GM20000 (cell line): ENCODE measurements around the gene PRDM16.

Experiments
- DNase-seq: peaks from one replicate; pipeline ENCODE4 v3.0.0; 2012; ENCODE audit warnings: low spot score
- CTCF ChIP-seq: IDR thresholded peaks from 2 replicates; pipeline ENCODE4 v1.5.1; 2012; ENCODE audit warnings: mild to moderate bottlenecking, control low read depth; ENCODE audit errors: extremely low read depth, missing control alignments

Gene PRDM16

GRCh38 chr1:3323021-3323795, 254.2 kb downstream of the PRDM16 start:
- no peak for DNase-seq
- no peak for TF ChIP-seq CTCF

DNA sequence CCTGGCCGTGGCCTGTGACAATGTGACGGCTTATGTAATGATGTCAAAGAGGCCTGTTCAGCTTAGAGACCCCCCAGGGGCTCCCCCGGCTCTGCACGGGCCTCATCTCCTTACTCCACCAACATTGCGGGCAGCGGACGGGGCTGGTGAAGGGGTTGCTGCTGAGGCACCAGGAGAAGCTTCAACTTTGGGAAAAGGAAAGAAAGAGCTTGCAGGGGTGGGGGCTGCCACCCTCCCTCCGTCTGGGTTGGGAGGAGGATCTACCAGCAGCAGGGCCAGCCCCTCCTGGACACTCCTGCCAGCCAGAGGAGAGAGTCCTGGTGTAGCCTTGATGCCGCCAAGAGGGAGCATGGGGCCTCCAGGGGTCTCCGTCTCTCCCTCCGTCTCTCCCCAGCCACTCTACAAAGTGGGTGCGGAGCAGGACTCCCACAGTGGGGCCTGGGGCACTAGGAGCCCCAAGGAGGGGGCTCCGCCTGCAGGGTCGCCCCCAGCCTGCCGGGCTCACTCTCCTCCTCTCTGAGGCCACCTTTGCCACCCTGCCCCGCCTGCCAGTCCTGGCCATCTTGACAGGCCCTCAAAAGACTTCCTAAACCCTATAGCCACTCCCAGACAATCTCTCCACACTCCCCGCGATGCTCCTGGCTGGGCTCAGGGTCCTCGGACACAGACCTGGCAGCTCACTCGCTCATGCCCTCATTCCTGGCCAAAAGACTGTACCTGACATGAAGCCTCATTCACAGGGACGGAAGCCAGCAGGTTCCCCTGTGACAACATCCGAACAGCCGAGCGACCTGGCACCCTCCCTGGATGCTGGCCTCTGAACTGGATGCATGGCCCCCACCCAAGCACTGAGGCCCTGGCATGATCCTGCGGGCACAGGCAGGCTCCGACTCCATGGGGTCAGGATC, 255.0 kb downstream of the PRDM16 start:
- TF ChIP-seq CTCF = no peak
- DNase-seq = no peak

DNA sequence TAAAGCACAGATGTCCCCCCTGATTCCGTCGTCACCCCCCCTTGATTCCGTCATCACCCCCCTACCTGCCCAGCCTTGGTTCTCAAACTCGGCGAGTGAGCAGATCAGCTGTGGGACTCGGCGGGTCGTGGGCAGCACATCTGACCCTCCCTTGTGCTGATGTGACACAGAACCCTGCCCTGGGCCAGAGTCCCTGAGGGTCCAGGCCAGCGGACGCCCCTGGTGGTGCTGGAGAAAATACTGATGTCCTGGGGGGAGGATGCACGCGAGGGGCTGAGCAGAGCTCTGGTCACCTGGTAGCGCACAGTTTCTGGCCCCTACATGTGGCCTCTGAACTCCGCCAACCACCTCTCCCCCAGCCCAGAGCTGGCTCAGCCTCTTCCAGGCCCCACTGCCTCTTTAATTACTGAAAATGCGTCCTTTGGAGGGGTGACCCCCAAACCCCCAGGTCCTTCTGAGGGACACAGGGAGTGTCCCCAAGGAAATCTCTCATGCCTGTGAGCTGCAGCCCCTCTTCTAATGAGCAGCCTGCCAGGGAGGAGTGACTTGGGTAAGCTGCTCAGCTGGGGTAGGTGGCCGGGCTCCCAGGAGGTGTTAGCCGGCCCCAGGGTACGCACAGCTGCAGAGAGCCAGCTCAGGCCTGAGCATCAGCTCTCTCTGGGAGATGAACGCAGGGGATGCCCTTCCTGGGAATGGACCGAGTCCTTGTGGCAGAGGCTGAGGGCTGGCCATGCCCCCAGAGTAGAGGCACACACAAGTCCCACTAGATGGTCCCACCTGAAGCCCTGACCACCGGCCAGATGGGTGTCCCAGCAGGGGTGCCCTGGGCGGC, 255.9 kb downstream of the PRDM16 start:
- no peak for TF ChIP-seq CTCF
- no peak for DNase-seq

DNA sequence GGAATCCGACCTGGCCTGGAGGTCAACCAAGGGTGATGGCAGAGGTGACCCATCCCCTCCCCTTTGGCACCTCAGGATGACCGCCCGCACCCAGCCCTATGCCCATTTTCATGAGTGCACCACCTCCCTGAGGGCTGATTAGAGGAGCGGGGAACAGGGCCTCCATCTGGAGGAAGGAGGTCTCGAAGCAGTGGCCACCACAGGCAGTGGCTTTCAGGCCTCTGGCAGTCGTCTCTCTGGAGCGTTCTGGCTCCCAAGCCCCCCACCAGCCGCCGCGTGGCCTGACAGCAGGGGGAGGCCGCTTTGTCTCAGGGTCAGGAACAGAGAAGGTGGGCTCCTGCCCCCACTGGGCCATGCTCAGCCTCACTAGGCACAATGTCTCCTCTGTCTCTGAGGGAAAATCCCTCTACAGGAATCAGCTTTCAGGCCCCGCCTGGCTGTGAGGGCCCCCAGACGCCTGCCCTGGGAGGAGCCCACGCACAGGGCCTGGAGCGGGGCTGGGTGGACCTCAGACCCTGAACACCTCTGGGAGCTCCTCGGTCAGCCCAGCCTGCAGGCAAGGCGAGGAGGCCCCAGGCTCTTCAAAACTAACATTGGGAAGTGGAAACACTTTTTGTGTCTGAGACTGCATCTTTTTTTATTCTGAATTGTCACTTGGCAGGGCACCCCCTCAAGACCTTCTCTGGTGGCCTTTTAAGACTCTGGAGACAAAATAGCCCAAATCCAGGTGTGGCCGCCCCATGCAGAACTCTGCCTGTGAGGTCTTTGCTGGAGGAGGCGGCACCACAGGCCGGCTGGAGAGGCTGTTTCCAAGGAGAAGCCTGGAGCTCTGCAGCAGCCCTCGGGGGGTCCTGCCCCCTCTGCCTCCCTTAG, 257.7 kb downstream of the PRDM16 start:
- no peak for TF ChIP-seq CTCF
- DNase-seq = no peak

DNA sequence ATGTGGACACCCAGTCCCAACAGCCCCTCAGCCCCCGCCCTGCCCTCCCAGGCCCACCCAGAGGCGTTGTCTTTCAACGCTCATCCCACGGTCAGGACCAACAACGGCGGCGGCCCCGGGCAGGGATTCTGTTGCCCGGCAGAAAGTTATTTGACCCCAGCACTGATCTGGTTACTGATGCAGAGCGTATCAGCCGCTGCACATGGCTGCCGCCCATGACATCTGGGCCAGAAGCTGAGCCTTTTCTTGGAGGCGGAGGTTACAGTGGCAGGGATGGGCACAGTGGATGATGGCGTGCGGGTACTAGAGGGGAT, 258.3 kb downstream of the PRDM16 start:
- TF ChIP-seq CTCF = no peak
- DNase-seq = no peak

- no peak for DNase-seq
- no peak for TF ChIP-seq CTCF
These were observed 259.1 kb downstream of the PRDM16 start for GRCh38 chr1:3327936-3328590.
